H1 (cell line): Measurements from ENCODE around the gene SUMF1. TPM values are rescaled to one million over a fixed set of nuclear protein-coding genes. Genes with fewer than 3 reads are reported as not detected.

Experiments
- polyA plus RNA-seq, 7 experiments: library from polyadenylated mRNA; depleted of rRNA in 3 of 7; stranded (reverse) in 5 of 7; unstranded in 2 of 7; fragments of >200 nt in 5 of 7; fragments of 200-250 nt in 2 of 7; gene quantifications; 1 replicate in 5 of 7; 2 replicates in 1 of 7; 4 replicates in 1 of 7; pipeline versions ENCODE4 v1.2.1 to v1.2.3, GENCODE V29; 2011 to 2013; ENCODE audit warnings: missing spikeins in 2 of 7, mixed read lengths in 2 of 7
- total RNA-seq: library from RNA; stranded (reverse); fragmentation: NEBNext Ultra II Directional; extraction: Animal tissue kit (Norgen Biotek cat#: 25700); gene quantifications from 2 replicates; pipeline ENCODE4 v1.2.1, GENCODE V29; 2021

SUMF1 gene
- total and polyA plus RNA-seq, 2 of the 8 experiments (the other 6 are each of a cell fraction or from before 2014, with no cell fraction given): 12.5 to 15.0 TPM

Other genes starting within 250 kb of the SUMF1 start
- gene SETMAR, start 163.9 kb downstream of the SUMF1 start, total RNA-seq: 25.3 and 25.6 TPM in 2 replicates
- 11.5 and 16.1 TPM in 2 replicates for gene SETMAR, start 163.9 kb downstream of the SUMF1 start, polyA plus RNA-seq (2011; rRNA removed)
- 11.5 and 16.3 TPM in 2 replicates for gene ITPR1, start 26.1 kb upstream of the SUMF1 start, total RNA-seq
- gene ITPR1, start 26.1 kb upstream of the SUMF1 start, polyA plus RNA-seq (2011; rRNA removed): 2.0 and 2.5 TPM in 2 replicates